Esophagus squamous epithelium (tissue), 5 donors: ENCODE measurements around the gene SESN3. TPM values are rescaled to one million over a fixed set of nuclear protein-coding genes. Genes with fewer than 3 reads are reported as not detected.
"Not testable (repeated sequence)": the region's sequence is repeated elsewhere in the genome, so short reads cannot be mapped to it uniquely, and the experiment has no call there.

ENCODE experiments used
- DNase-seq: peaks from one replicate; lab custom pipeline; 2025; lab: John Stamatoyannopoulos, UW
- H3K27ac ChIP-seq, 4 donors: fragments of 200-600 bp; sonication (generic); one replicate each; pipeline ENCODE4 v1.5.1; 2016 to 2019; ENCODE audit warnings: mild to moderate bottlenecking in 1 of 4
- H3K27me3 ChIP-seq, 4 donors: fragments of 200-600 bp; sonication (generic); 1 replicate in 3 of 4; 2 replicates in 1 of 4; pipeline versions ENCODE4 v1.5.1 to v1.6.0; 2017 to 2021; ENCODE audit warnings: antibody characterized with exemption in 1 of 4
- H3K36me3 ChIP-seq, 3 donors: fragments of 200-600 bp; sonication (generic); one replicate each; pipeline ENCODE4 v1.5.1; 2016 to 2019
- H3K4me1 ChIP-seq, 3 donors: fragments of 200-600 bp; sonication (generic); one replicate each; pipeline ENCODE4 v1.5.1; 2017 to 2019
- H3K4me3 ChIP-seq, 4 donors: fragments of 200-600 bp; sonication (generic); 1 replicate in 3 of 4; 2 replicates in 1 of 4; pipeline ENCODE4 v1.5.1; 2016 to 2019; ENCODE audit warnings: mild to moderate bottlenecking in 2 of 4, moderate library complexity in 1 of 4
- H3K9me3 ChIP-seq, 3 donors: fragments of 200-600 bp; sonication (generic); one replicate each; pipeline ENCODE4 v1.5.1; 2016 to 2019
- POLR2A ChIP-seq, 4 donors: fragments of 450-650 bp; IDR thresholded peaks; one replicate each; pipeline ENCODE4 v1.6.1; 2017; ENCODE audit warnings: antibody characterized with exemption in 4 of 4, mild to moderate bottlenecking in 4 of 4, moderate library complexity in 3 of 4
- WGBS, 2 donors: methylation state at CpG; one replicate each; pipeline ENCODE4 v1.1.5; 2018; 5-methylcytosine and 5-hydroxymethylcytosine counted together
- intact Hi-C: fragments of 100-400 bp; cut with DNase I; formaldehyde crosslinking; loops from one replicate; pipeline ENCODE4 v1.15.0; 2022
- total RNA-seq, 4 donors: library from RNA; depleted of rRNA; stranded (reverse); fragments of >200 nt; gene quantifications; one replicate each; pipeline ENCODE4 v1.1.0, GENCODE V29; 2016
- TF ChIP-seq, protein P1 (sequence below), 6 experiments: fragments of 450-650 bp in 4 of 6; fragments of 200-600 bp in 2 of 6; sonication (generic) in 2 of 6; IDR thresholded peaks; one replicate each; pipeline ENCODE4 v1.5.1; 2016 to 2019; ENCODE audit warnings: antibody characterized with exemption in 6 of 6, mild to moderate bottlenecking in 4 of 6, moderate library complexity in 4 of 6
- donor health status: DM: yes; HTN: yes; CAD: no.

SESN3 gene
- total RNA-seq, 4 donors from 2014 or later, result 11.3 to 33.7 (median 22.1) TPM

DNA sequence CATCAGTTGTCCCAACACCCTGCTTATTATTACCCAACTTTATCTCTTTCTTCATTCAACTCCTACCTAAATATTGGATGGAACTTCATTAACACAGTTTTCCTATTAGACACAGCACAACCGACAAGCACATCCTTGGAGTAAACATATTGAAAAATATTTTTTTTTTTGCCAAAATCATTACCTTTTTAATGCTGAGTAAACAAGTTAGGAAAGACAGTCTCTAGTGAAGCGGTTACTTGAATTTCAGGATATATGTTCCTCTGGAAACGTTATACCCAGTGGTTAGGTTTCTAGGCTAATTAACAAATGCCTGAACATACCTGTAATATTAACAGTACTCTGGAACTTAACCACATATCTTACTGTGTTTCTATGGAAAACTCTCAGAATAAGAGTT, 11.4 kb downstream of the SESN3 start:
- Histone ChIP-seq H3K4me1 (no peaks in the 10 kb centered on the region), H3K27me3 (no peaks in the 10 kb centered on the region), H3K27ac (no peak overlapping the region), H3K36me3 (peaks cover 0 to 12% (median 0%) of the 10 kb centered on the region in 3 donors), H3K9me3 (no peaks in the 10 kb centered on the region), H3K4me3 (no peak overlapping the region)
- no peak for DNase-seq
- 81 to 82% methylated on average over 3 of the region's 3 CpGs for WGBS, 2 donors
- intact Hi-C loops, result no loop called here
- TF ChIP-seq, protein P1, sequence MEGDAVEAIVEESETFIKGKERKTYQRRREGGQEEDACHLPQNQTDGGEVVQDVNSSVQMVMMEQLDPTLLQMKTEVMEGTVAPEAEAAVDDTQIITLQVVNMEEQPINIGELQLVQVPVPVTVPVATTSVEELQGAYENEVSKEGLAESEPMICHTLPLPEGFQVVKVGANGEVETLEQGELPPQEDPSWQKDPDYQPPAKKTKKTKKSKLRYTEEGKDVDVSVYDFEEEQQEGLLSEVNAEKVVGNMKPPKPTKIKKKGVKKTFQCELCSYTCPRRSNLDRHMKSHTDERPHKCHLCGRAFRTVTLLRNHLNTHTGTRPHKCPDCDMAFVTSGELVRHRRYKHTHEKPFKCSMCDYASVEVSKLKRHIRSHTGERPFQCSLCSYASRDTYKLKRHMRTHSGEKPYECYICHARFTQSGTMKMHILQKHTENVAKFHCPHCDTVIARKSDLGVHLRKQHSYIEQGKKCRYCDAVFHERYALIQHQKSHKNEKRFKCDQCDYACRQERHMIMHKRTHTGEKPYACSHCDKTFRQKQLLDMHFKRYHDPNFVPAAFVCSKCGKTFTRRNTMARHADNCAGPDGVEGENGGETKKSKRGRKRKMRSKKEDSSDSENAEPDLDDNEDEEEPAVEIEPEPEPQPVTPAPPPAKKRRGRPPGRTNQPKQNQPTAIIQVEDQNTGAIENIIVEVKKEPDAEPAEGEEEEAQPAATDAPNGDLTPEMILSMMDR (IDR thresholded peaks at IDR 0.05), result no peak
- no peak for TF ChIP-seq POLR2A (IDR thresholded peaks at IDR 0.05)

DNA sequence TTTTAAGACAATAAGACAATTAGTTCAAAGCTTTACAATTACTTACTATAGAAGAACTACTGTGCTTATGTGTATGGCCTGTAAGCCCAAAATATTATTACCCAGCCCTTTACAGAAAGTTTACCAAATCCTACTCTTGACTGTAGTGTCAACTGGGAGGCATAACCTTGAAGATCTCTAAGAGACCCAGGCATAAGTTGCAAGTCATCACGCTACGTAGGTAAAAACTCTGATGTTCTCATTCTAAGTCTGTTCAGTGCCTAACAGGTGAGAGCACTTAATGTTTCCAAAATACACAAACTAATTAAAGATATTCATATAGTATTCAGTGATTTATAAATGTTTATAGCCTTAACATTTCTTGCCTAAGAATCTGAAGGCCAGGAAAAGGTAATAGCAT, 12.9 kb downstream of the SESN3 start:
- Histone ChIP-seq H3K36me3 (peaks cover 0 to 12% (median 0%) of the 10 kb centered on the region in 3 donors), H3K9me3 (no peaks in the 10 kb centered on the region), H3K27ac (no peak overlapping the region), H3K27me3 (no peaks in the 10 kb centered on the region), H3K4me1 (no peaks in the 10 kb centered on the region), H3K4me3 (no peak overlapping the region)
- no peak for DNase-seq
- 95 to 100% methylated on average over 2 of the region's 2 CpGs for WGBS, 2 donors
- TF ChIP-seq POLR2A (IDR thresholded peaks at IDR 0.05), result no peak
- TF ChIP-seq, protein P1 (IDR thresholded peaks at IDR 0.05), result no peak
- intact Hi-C loops, result no loop called here

DNA sequence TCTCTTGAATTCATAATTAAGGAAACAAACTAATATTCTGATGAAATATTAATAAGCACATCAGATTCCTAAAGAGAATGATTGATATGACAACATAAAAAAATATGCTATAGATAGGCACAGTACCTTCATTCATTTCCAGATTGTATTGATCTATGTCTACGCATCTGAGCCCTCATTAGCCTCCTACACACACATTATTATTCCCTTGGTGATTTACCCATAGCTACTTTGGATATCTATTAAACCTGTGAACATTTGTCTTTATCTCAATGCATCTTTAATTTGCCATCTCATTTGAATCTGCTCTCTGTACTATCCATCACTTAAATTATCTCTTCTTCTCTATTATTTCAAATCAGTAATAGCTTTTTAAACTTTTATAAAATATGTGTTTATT, 18.4 kb downstream of the SESN3 start:
- intact Hi-C loops, result no loop called here
- TF ChIP-seq, protein P1 (IDR thresholded peaks at IDR 0.05), result no peak
- TF ChIP-seq POLR2A (IDR thresholded peaks at IDR 0.05), result no peak
- H3K27ac ChIP-seq, result no peak overlapping the region
- no peaks in the 10 kb centered on the region for H3K27me3 ChIP-seq
- WGBS, 2 donors, result 92 to 94% methylated on average over 1 of the region's 1 CpG
- peaks cover 0 to 7% (median 0%) of the 10 kb centered on the region in 3 donors for H3K4me1 ChIP-seq
- H3K4me3 ChIP-seq, result no peak overlapping the region
- no peaks in the 10 kb centered on the region for H3K9me3 ChIP-seq
- peaks cover 0 to 6% (median 0%) of the 10 kb centered on the region in 3 donors for H3K36me3 ChIP-seq
- no peak for DNase-seq

DNA sequence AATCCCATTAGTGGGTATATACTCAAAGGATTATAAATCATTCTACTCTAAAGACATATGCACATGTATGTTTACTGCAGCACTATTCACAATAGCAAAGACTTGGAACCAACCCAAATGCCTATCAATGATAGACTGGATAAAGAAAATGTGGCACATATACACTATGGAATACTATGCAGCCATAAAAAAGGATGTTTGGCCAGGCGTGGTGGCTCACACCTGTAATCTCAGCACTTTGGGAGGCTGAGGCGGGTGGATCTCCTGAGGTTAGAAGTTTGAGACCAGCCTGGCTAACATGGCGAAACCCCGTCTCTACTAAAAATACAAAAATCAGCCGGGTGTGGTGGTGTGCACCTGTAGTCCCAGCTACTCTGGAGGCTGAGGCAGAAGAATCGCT, 21.5 kb downstream of the SESN3 start:
- H3K4me3 ChIP-seq, DNase-seq, H3K27ac ChIP-seq, intact Hi-C loops, H3K4me1 ChIP-seq, H3K9me3 ChIP-seq, H3K36me3 ChIP-seq, H3K27me3 ChIP-seq: not testable (repeated sequence)
- WGBS, 2 donors, result 90 to 100% methylated on average over 1 to 2 of the region's 6 CpGs

DNA sequence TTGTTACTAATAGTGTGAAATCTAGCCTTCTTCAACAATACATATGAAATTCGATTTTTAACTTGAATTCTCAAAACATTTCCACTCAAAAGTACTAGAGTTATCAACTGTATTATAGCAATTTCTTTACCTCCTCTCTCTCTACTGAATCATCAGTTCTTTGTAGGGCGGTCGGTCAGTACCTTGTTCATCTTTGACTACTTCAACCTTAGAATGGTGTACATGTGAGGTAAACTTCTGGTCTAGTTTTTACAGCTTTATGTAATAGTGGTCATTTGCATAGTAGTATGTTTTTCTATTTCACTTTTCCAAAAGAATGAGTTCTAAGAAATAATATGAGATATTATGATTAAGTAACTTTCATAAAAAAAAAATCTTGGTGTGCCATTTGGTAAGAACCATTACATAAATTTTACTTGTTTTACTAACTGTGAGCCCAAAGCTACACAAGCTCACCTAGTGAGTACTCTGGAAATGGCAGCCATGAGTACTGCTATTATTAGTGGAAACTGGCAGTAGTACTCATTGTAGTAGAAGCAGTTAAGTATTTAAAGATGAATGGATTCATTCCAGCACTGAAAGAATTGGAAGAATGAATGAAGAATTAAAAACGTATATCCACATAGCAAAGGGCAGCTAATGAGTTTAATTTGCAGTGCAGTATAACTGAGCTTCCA, 30.1 kb downstream of the SESN3 start:
- Histone ChIP-seq H3K36me3 (no peaks in the 10 kb centered on the region), H3K27me3 (no peaks in the 10 kb centered on the region), H3K4me1 (no peaks in the 10 kb centered on the region), H3K4me3 (no peak overlapping the region), H3K9me3 (no peaks in the 10 kb centered on the region), H3K27ac (no peak overlapping the region)
- DNase-seq, result no peak
- TF ChIP-seq, protein P1 (IDR thresholded peaks at IDR 0.05), result no peak
- TF ChIP-seq POLR2A (IDR thresholded peaks at IDR 0.05), result no peak
- intact Hi-C loops, result no loop called here
- 77% methylated on average over 4 of the region's 4 CpGs for WGBS, 2 donors
